Spinal cord (tissue), 10 donors: ENCODE results near the gene ILF2. TPM values are rescaled to one million over a fixed set of nuclear protein-coding genes. Genes with fewer than 3 reads are reported as not detected.
"Not testable (repeated sequence)": the region's sequence is repeated elsewhere in the genome, so short reads cannot be mapped to it uniquely, and the experiment has no call there.

ENCODE experiments used
- DNase-seq, 6 donors: peaks; one replicate each; pipeline versions ENCODE4 v3.0.0 to v3.0.0-alpha.2; 2013 to 2015; ENCODE audit warnings: low spot score in 6 of 6, low read depth in 4 of 6
- H3K27ac ChIP-seq: one replicate; pipeline ENCODE4 v1.5.1; 2013; ENCODE audit warnings: low read depth, low read length, control low read depth
- H3K27me3 ChIP-seq: one replicate; pipeline ENCODE4 v1.6.1; 2013; ENCODE audit warnings: low read length; ENCODE audit not compliant: control insufficient read depth, insufficient read depth
- H3K36me3 ChIP-seq: one replicate; pipeline ENCODE4 v1.6.1; 2013; ENCODE audit warnings: low read length; ENCODE audit not compliant: control insufficient read depth, insufficient read depth
- H3K4me1 ChIP-seq: one replicate; pipeline ENCODE4 v1.6.1; 2013; ENCODE audit warnings: low read length; ENCODE audit not compliant: control insufficient read depth, insufficient read depth
- H3K4me3 ChIP-seq: one replicate; pipeline ENCODE4 v1.5.1; 2013; ENCODE audit warnings: low read depth, low read length, control low read depth
- H3K9me3 ChIP-seq: one replicate; pipeline ENCODE4 v1.6.1; 2013; ENCODE audit warnings: low read length; ENCODE audit not compliant: control insufficient read depth, insufficient read depth
- WGBS: methylation state at CpG from one replicate; pipeline ENCODE4 v1.1.5; 2013; ENCODE audit warnings: missing lambda C conversion rate; ENCODE audit not compliant: insufficient coverage; 5-methylcytosine and 5-hydroxymethylcytosine counted together
- long read RNA-seq, 4 donors: transcript quantifications; one replicate each; lab custom pipeline, GENCODE V29; 2026
- polyA plus RNA-seq, 2 donors: library from polyadenylated mRNA; unstranded; fragments of 120-200 nt; gene quantifications; one replicate each; pipeline ENCODE4 v1.2.1, GENCODE V29; 2013; ENCODE audit not compliant: insufficient read length in 2 of 2
- total RNA-seq, 2 donors: library from RNA; depleted of rRNA in 1 of 2; stranded (reverse); fragments of 120-200 nt in 1 of 2; fragments of >200 nt in 1 of 2; gene quantifications; one replicate each; pipeline versions ENCODE4 v1.2.3 to v1.2.4, GENCODE V29; 2013 to 2014
- donor health status: healthy.

The ILF2 gene
- 100 to 1,000 TPM; 155 to 243 TPM for total RNA-seq
- 100 to 1,000 TPM; 209 to 214 TPM for polyA plus RNA-seq
- long read RNA-seq, donor 1, transcript ILF2-201 (14 exons, 1,659 nt) = major isoform, 74 of 258 reads
- long read RNA-seq, donor 1, partial matches to known transcripts = 184 of 258 reads
- long read RNA-seq, donor 1, other reads (novel, unspliced or antisense) = 0 of 258 reads
- long read RNA-seq, donor 2, transcript ILF2-201 (14 exons, 1,659 nt) = major isoform, 32 of 92 reads
- long read RNA-seq, donor 2, partial matches to known transcripts = 59 of 92 reads
- long read RNA-seq, donor 2, other reads (novel, unspliced or antisense) = 0 of 92 reads
- long read RNA-seq, donor 3, transcript ILF2-201 (14 exons, 1,659 nt) = major isoform, 28 of 62 reads
- long read RNA-seq, donor 3, partial matches to known transcripts = 33 of 62 reads
- long read RNA-seq, donor 3, other reads (novel, unspliced or antisense) = 0 of 62 reads
- long read RNA-seq, donor 4, transcript ILF2-201 (14 exons, 1,659 nt) = major isoform, 84 of 274 reads
- long read RNA-seq, donor 4, partial matches to known transcripts = 187 of 274 reads
- long read RNA-seq, donor 4, other reads (novel, unspliced or antisense) = 0 of 274 reads

DNA sequence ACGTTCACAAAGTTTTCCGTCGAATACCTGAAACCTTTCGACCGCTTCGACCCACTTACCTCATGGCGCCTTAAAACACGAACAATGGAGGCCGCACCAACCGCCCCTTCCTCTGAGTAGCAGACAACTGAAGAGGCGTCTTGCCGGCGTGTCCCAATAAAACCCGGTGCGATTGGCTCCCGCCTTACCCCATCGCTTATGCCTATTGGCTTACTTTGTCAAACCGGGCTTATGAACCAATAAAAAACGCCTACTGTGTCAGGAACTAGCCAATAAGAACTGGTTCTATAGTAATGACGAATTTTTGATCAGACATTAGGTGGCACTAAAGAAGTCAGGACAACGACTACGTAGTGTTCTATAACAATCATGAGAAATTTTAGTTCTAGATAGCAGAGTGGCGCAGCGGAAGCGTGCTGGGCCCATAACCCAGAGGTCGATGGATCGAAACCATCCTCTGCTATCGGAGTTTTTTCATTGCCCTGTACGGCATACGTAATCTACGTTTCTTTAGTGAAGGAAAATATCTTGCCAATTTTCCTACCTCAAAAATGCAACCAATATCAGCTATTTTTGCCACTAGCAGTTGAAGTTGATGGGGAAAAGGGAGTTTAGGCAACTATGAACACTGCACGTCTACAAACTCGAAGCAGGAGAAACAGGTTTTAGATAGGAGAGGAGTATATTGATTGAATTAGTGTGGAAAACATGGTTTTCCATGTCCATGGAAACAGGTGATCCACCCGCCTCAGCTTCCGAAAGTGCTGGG lies at the start of gene ILF2:
Gene ILF2 (minus strand): TSS at position 135 of the 769 bp plus-strand sequence. CDS start 71 bp downstream, at position 64.
- no peaks in the 10 kb centered on the region for H3K9me3 ChIP-seq
- peak within 1 kb of the TSS; percentile 85 for H3K27ac ChIP-seq
- H3K27me3 ChIP-seq = no peaks in the 10 kb centered on the region
- H3K4me1 ChIP-seq = peaks cover 22% of the 10 kb centered on the region
- DNase-seq = peak; percentile 96 to 100 (median 98)
- H3K4me3 ChIP-seq = peak within 1 kb of the TSS; percentile 96
- WGBS = 0% methylated on average over 20 of the region's 35 CpGs
- peaks cover 32% of the 10 kb centered on the region for H3K36me3 ChIP-seq

DNA sequence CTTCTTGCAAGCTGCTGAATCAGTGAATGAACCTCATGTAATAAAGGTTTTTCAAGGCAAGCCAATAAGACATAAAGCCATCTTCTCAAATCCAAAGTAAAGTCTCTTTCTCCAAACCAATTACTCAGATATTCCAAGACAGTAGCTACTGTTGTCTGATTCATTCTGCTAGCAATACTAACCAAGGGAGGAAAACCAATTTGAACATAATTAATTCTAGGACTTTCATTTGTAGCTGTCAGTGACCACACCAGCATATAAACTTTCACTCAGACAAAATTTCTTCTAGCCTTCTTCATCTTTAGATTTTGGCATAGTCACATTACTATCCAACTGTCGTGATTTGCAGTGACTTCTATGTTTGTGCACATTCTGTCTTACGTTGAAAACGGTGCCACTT lies 46.5 kb upstream of the ILF2 start:
- no peaks in the 10 kb centered on the region for H3K4me1 ChIP-seq
- no peak overlapping the region for H3K27ac ChIP-seq
- no peaks in the 10 kb centered on the region for H3K27me3 ChIP-seq
- DNase-seq = no peak
- WGBS = 100% methylated on average over 1 of the region's 3 CpGs
- no peaks in the 10 kb centered on the region for H3K9me3 ChIP-seq
- no peaks in the 10 kb centered on the region for H3K36me3 ChIP-seq
- no peak overlapping the region for H3K4me3 ChIP-seq

DNA sequence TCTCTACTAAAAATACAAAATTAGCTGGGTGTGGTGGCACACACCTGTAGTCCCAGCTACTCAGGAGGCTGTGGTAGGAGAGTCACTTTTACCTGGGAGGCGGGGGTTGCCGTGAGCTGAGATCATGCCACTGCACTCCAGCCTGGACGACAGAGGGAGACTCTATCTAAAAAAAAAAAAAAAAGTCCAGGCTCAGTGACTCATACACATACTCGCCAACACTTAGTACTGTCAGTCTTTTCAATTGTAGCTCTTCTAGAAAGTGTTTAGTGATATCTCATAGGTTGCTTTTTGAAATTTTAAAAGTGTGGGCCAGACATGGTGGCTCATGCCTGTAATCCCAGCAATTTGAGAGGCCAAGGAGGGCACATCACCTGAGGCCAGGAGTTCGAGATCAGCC lies 45.4 kb upstream of the ILF2 start:
- not testable (repeated sequence) for H3K36me3 ChIP-seq, H3K27ac ChIP-seq, H3K9me3 ChIP-seq, DNase-seq, H3K4me3 ChIP-seq, H3K27me3 ChIP-seq, H3K4me1 ChIP-seq
- no CpG with 5 or more reads among the region's 5 CpGs for WGBS

DNA sequence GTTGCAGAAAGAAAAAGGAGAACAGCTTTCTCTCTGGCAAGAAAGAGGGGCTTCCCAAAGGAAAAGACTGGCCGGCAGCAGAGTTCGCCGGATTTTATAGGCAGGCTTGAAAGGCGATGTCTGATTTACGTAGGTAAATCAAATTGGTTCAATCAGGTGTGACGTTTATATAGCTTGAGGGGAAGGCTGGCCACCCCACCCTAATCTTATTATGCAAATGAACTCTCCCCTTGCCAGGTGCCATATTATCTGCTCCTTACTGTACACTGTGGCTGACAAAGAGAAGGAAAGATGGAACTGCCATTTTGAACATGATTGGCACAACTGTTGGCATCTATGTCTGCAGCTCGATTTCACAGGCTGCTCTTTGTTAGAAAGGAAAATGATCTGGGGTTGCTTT lies 40.2 kb upstream of the ILF2 start:
- Histone ChIP-seq H3K9me3 (no peaks in the 10 kb centered on the region), H3K4me1 (no peaks in the 10 kb centered on the region), H3K27me3 (no peaks in the 10 kb centered on the region), H3K27ac (no peak overlapping the region), H3K36me3 (no peaks in the 10 kb centered on the region), H3K4me3 (no peak overlapping the region)
- DNase-seq = peak in 1 of 6 donors; percentile 2
- WGBS = 39% methylated on average over 3 of the region's 7 CpGs

DNA sequence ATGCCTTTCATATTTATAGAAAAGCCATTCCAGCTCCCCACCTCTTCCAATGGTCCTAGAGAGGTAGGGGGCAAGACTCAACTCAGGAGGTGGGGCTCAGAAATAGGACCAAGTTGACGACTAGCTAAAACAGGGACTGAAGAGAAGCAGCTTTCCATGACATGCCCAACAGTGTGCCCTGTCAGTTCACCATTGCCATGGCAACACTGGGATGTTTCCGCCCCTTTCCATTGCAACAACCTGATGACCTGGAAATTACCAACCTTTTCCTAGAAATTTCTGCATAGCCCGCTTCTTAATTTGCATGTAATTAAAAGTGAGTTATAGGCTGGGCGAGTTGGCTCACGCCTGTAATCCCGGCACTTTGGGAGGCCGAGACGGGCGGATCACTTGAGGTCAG lies 34.7 kb upstream of the ILF2 start:
- Histone ChIP-seq H3K36me3 (no peaks in the 10 kb centered on the region), H3K27me3 (no peaks in the 10 kb centered on the region), H3K4me3 (no peak overlapping the region), H3K9me3 (no peaks in the 10 kb centered on the region), H3K27ac (no peak overlapping the region), H3K4me1 (no peaks in the 10 kb centered on the region)
- WGBS = 71% methylated on average over 4 of the region's 9 CpGs
- no peak for DNase-seq

DNA sequence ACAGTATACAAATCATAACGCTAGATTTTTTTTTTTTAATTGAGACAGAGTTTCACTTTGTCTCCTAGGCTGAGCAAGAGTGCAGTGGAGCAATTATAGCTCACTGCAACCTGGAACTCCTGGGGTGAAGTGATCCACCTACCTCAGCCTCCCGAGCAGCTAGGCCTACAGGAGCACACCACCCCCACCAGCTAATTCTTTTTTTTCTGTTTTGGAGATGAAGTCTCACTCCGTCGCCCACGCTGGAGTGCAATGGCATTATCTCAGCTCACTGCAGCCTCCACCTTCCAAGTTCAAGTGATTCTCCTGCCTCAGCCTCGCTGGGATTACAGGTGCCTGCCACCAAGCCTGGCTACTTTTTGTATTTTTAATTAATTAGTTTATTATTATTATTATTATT lies 29.0 kb upstream of the ILF2 start:
- no peak overlapping the region for H3K27ac ChIP-seq
- no peaks in the 10 kb centered on the region for H3K9me3 ChIP-seq
- DNase-seq = no peak
- H3K4me1 ChIP-seq = peaks cover 15% of the 10 kb centered on the region
- no peak overlapping the region for H3K4me3 ChIP-seq
- no peaks in the 10 kb centered on the region for H3K36me3 ChIP-seq
- WGBS = 100% methylated on average over 3 of the region's 6 CpGs
- no peaks in the 10 kb centered on the region for H3K27me3 ChIP-seq

DNA sequence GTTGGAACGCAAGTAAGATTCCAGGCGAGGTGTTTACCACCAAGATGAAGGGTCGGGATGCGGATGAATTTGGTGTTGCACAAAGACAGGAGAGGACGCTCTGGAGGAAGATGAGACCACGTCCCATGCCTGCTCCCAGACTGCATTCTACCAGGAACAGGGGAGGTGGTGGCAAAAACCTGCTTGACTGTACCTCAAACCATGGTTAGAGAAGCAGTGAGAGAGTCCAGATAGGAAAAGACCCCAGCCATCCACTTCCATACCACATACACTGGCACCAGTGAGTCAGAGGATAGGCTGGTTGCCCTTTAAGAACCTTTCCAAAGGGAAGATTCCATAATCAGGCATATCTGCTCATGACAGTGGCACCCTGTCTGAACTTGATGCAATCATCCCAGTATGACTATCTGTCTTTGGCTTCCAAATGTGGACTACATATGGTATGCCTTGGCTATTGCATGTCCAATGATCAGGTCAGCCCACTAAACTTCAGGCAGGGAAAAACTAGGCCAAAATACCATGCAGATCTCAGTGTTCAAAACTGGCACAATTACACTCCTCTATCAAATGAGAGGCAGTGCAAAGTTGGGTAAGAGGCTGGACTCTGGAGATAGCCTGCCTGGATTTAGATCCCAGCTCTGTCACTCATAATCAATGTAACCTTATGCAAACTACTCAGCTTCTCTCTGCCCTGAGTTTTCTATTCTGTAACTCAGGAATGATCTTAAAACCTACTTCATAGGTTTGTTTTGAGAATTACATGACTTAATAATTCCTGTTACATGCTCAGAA lies 28.3 kb upstream of the ILF2 start:
- DNase-seq = peak in 1 of 6 donors; percentile 4
- 100% methylated on average over 2 of the region's 6 CpGs for WGBS
- Histone ChIP-seq H3K27me3 (no peaks in the 10 kb centered on the region), H3K4me1 (peaks cover 15% of the 10 kb centered on the region), H3K9me3 (no peaks in the 10 kb centered on the region), H3K4me3 (no peak overlapping the region), H3K36me3 (no peaks in the 10 kb centered on the region), H3K27ac (no peak overlapping the region)

DNA sequence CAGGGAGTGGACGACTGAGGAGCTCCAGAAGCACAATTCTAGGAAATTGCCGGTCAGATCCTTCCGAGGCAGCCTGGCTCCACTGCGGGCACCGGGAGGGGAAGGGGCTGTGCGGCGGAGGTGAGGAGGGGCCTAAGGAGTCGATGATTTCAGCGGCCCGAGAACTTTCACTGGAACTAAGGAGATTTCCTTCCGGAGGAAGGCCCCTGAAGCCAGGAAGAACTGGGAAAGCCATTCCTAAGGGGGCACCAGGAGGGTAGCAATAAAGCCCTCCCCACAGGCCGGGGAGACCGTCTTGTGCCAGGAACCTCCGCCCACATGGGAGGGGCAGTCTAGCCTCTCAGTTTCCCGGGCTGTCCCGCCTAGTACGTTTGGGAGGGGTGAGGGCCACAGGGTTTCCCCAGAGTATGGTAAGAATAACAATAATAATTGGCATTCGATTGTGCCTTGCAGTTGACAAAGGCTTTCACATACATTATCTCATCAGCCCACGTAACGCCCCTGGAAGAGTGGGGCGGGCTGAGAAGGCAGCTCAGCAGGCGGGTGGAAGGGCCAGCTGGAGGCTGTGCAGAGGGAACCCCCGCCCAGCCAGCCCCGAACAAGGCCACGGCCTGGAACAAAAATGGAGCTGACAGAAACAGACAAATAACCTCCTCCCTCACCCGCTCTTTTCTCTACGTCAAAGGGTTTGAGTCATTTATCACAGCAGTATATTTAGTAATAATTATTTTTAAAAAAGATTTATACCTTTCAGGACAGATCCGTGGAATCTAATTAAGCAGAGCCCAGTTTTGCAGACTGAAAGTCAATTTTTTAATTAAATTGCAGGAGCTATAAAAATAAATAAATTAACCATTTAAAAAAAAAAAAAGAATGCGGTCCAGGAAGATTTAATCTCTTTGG lies 27.5 kb upstream of the ILF2 start:
- Histone ChIP-seq H3K4me1 (peaks cover 15% of the 10 kb centered on the region), H3K9me3 (no peaks in the 10 kb centered on the region), H3K27ac (peak overlapping the region; percentile 81)

More for the DNA sequence above, 27.5 kb upstream of the ILF2 start:
- peak in 2 of 6 donors; percentile 59 to 63 for DNase-seq
- Histone ChIP-seq H3K36me3 (no peaks in the 10 kb centered on the region), H3K4me3 (peak overlapping the region; percentile 18), H3K27me3 (no peaks in the 10 kb centered on the region)
- 26% methylated on average over 14 of the region's 29 CpGs for WGBS
